ENCODE data around the gene CCDC107. TPM values are rescaled to one million over a fixed set of nuclear protein-coding genes. Genes with fewer than 3 reads are reported as not detected.

CCDC107 gene
- total and polyA plus RNA-seq, 2 of the 13 experiments (the other 11 are each of a cell fraction or from before 2014, with no cell fraction given): 7.1 to 15.2 TPM

DNA sequence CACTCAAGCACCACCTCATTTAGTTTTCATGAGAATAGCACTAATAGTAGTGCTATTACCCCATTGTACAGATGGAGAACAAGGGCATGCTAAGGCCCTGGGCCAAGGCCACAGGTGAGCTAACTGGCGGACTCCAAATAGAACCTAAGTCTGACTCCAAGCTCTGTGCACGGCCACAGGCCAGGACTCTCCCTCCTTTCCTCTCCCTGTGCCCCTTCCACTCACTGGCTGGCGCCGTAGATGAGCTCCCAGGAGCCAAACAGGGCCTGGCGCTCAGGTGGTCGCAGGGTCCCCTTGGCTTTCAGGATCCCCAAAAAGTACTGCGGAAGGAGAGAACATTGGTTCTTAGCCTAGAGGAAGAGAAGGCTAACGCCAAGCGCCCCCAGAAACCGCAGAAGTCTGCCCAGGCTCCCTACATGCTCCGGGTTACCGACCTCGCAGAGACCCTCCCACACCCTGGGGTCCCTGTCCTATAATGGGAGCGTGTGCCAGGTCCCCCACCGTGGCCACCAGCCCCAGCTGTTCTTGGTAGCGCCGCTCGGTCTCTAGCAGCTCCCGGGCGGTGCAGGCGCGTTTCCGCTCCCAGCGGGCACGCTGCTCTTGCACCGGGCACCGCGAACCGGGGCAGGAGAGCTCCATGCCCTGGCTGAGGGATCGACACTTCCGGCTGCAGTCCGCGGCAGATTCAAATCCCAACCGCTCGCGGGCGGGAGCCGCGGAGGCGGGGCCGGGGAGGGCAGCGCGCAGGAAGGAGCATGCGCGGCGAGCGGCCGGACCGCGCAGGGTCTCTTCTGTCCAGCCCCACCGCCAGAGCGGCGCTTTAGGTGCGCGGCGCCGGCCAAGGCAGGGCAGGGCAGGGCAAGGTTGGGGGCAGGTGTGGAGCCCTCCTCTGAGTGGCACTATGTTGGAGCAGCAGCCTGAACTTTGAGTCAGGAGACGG is 6.7 kb downstream of the CCDC107 start, which contains the start of gene ARHGEF39 (continued):
- TF ChIP-seq, protein P1, sequence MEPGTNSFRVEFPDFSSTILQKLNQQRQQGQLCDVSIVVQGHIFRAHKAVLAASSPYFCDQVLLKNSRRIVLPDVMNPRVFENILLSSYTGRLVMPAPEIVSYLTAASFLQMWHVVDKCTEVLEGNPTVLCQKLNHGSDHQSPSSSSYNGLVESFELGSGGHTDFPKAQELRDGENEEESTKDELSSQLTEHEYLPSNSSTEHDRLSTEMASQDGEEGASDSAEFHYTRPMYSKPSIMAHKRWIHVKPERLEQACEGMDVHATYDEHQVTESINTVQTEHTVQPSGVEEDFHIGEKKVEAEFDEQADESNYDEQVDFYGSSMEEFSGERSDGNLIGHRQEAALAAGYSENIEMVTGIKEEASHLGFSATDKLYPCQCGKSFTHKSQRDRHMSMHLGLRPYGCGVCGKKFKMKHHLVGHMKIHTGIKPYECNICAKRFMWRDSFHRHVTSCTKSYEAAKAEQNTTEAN (CRISPR knock-in tag; conservative IDR thresholded peaks at IDR 0.05): 0 out of 2 replicates have a peak, but pooled peaks have one; percentile 10
- peak; percentile 43; the same call in 1 of the 2 replicates for TF ChIP-seq ZNF205 (CRISPR knock-in tag; IDR thresholded peaks at IDR 0.05)
- no peak for TF ChIP-seq RNF2 (conservative IDR thresholded peaks at IDR 0.05; ENCODE audit: low read depth)
- peak; percentile 56; the same call in 1 of the 2 replicates for TF ChIP-seq FOXA3 (CRISPR knock-in tag; IDR thresholded peaks at IDR 0.05)
- no peak; the same call in 1 of the 2 replicates for TF ChIP-seq ZNF777 (CRISPR knock-in tag; IDR thresholded peaks at IDR 0.05)
- TF ChIP-seq NFIC (IDR thresholded peaks at IDR 0.05; ENCODE audit: low read length): no peak
- TF ChIP-seq HDAC2 (CRISPR knock-in tag; IDR thresholded peaks at IDR 0.05): peak; percentile 53
- no peak for TF ChIP-seq ZNF850 (CRISPR knock-in tag; conservative IDR thresholded peaks at IDR 0.05)
- TF ChIP-seq, protein P2, sequence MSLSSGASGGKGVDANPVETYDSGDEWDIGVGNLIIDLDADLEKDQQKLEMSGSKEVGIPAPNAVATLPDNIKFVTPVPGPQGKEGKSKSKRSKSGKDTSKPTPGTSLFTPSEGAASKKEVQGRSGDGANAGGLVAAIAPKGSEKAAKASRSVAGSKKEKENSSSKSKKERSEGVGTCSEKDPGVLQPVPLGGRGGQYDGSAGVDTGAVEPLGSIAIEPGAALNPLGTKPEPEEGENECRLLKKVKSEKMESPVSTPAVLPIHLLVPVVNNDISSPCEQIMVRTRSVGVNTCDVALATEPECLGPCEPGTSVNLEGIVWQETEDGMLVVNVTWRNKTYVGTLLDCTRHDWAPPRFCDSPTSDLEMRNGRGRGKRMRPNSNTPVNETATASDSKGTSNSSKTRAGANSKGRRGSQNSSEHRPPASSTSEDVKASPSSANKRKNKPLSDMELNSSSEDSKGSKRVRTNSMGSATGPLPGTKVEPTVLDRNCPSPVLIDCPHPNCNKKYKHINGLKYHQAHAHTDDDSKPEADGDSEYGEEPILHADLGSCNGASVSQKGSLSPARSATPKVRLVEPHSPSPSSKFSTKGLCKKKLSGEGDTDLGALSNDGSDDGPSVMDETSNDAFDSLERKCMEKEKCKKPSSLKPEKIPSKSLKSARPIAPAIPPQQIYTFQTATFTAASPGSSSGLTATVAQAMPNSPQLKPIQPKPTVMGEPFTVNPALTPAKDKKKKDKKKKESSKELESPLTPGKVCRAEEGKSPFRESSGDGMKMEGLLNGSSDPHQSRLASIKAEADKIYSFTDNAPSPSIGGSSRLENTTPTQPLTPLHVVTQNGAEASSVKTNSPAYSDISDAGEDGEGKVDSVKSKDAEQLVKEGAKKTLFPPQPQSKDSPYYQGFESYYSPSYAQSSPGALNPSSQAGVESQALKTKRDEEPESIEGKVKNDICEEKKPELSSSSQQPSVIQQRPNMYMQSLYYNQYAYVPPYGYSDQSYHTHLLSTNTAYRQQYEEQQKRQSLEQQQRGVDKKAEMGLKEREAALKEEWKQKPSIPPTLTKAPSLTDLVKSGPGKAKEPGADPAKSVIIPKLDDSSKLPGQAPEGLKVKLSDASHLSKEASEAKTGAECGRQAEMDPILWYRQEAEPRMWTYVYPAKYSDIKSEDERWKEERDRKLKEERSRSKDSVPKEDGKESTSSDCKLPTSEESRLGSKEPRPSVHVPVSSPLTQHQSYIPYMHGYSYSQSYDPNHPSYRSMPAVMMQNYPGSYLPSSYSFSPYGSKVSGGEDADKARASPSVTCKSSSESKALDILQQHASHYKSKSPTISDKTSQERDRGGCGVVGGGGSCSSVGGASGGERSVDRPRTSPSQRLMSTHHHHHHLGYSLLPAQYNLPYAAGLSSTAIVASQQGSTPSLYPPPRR (CRISPR knock-in tag; IDR thresholded peaks at IDR 0.05; ENCODE audit: borderline replicate concordance): 0 out of 2 replicates have a peak, but pooled peaks have one; percentile 37
- no peak for TF ChIP-seq ELF4 (CRISPR knock-in tag; IDR thresholded peaks at IDR 0.05; ENCODE audit: borderline replicate concordance)
- TF ChIP-seq ZBTB8A (CRISPR knock-in tag; IDR thresholded peaks at IDR 0.05; ENCODE audit: borderline replicate concordance, low read depth): no peak
- peak; percentile 59; the same call in 1 of the 2 replicates for TF ChIP-seq SAFB2 (CRISPR knock-in tag; IDR thresholded peaks at IDR 0.05; ENCODE audit: borderline replicate concordance, low read depth)
- TF ChIP-seq, protein P3, sequence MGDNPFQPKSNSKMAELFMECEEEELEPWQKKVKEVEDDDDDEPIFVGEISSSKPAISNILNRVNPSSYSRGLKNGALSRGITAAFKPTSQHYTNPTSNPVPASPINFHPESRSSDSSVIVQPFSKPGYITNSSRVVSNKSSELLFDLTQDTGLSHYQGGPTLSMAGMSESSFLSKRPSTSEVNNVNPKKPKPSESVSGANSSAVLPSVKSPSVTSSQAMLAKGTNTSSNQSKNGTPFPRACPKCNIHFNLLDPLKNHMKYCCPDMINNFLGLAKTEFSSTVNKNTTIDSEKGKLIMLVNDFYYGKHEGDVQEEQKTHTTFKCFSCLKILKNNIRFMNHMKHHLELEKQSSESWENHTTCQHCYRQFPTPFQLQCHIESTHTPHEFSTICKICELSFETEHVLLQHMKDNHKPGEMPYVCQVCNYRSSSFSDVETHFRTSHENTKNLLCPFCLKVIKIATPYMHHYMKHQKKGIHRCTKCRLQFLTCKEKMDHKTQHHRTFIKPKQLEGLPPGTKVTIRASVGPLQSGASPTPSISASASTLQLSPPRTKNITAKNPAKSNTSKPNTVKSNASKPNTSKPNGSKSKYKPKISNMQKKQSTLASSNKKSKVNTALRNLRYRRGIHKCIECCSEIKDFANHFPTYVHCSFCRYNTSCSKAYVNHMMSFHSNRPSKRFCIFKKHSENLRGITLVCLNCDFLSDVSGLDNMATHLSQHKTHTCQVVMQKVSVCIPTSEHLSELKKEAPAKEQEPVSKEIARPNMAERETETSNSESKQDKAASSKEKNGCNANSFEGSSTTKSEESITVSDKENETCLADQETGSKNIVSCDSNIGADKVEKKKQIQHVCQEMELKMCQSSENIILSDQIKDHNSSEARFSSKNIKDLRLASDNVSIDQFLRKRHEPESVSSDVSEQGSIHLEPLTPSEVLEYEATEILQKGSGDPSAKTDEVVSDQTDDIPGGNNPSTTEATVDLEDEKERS (CRISPR knock-in tag; IDR thresholded peaks at IDR 0.05): no peak
- TF ChIP-seq, protein P4, sequence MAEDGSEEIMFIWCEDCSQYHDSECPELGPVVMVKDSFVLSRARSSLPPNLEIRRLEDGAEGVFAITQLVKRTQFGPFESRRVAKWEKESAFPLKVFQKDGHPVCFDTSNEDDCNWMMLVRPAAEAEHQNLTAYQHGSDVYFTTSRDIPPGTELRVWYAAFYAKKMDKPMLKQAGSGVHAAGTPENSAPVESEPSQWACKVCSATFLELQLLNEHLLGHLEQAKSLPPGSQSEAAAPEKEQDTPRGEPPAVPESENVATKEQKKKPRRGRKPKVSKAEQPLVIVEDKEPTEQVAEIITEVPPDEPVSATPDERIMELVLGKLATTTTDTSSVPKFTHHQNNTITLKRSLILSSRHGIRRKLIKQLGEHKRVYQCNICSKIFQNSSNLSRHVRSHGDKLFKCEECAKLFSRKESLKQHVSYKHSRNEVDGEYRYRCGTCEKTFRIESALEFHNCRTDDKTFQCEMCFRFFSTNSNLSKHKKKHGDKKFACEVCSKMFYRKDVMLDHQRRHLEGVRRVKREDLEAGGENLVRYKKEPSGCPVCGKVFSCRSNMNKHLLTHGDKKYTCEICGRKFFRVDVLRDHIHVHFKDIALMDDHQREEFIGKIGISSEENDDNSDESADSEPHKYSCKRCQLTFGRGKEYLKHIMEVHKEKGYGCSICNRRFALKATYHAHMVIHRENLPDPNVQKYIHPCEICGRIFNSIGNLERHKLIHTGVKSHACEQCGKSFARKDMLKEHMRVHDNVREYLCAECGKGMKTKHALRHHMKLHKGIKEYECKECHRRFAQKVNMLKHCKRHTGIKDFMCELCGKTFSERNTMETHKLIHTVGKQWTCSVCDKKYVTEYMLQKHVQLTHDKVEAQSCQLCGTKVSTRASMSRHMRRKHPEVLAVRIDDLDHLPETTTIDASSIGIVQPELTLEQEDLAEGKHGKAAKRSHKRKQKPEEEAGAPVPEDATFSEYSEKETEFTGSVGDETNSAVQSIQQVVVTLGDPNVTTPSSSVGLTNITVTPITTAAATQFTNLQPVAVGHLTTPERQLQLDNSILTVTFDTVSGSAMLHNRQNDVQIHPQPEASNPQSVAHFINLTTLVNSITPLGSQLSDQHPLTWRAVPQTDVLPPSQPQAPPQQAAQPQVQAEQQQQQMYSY (CRISPR knock-in tag; IDR thresholded peaks at IDR 0.05): peak; percentile 42; the same call in 1 of the 2 replicates
